Mucosa of rectum (tissue), 2 donors: ENCODE results near the gene GSTA5.

Source experiments
- H3K27ac ChIP-seq, 2 donors: one replicate each; pipeline ENCODE4 v1.7.0; 2013; ENCODE audit warnings: inconsistent platforms in 2 of 2, low read depth in 2 of 2, low read length in 2 of 2
- H3K27me3 ChIP-seq, 2 donors: one replicate each; pipeline ENCODE4 v1.7.0; 2013; ENCODE audit warnings: low read length in 2 of 2; ENCODE audit not compliant: control insufficient read depth in 2 of 2, insufficient read depth in 2 of 2
- H3K36me3 ChIP-seq, 2 donors: one replicate each; pipeline ENCODE4 v1.7.0; 2013; ENCODE audit warnings: low read length in 2 of 2; ENCODE audit not compliant: control insufficient read depth in 2 of 2, insufficient read depth in 2 of 2
- H3K4me1 ChIP-seq, 2 donors: one replicate each; pipeline ENCODE4 v1.7.0; 2013; ENCODE audit warnings: low read length in 2 of 2, mild to moderate bottlenecking in 1 of 2; ENCODE audit not compliant: control insufficient read depth in 2 of 2, insufficient read depth in 2 of 2
- H3K4me3 ChIP-seq, 2 donors: one replicate each; pipeline ENCODE4 v1.7.0; 2013; ENCODE audit warnings: low read length in 2 of 2
- H3K9ac ChIP-seq, 2 donors: one replicate each; pipeline ENCODE4 v1.7.0; 2013; ENCODE audit warnings: low read length in 2 of 2, low read depth in 1 of 2, mild to moderate bottlenecking in 1 of 2
- H3K9me3 ChIP-seq, 2 donors: one replicate each; pipeline ENCODE4 v1.7.0; 2013; ENCODE audit warnings: low read length in 2 of 2; ENCODE audit not compliant: control insufficient read depth in 2 of 2
- donor health status: healthy.
- donor health status: Normal muscosa, but diverticular disease.

The GSTA5 gene

GRCh38 chr6:52840763-52841585 lies at the start of gene GSTA5:
Gene GSTA5, minus strand, starts transcription at chr6:52840813.
- Histone ChIP-seq H3K4me1 (no peaks in the 10 kb centered on the region), H3K9me3 (no peaks in the 10 kb centered on the region), H3K4me3 (no peak within 1 kb of the TSS), H3K27me3 (no peaks in the 10 kb centered on the region), H3K27ac (no peak within 1 kb of the TSS), H3K9ac (no peak within 1 kb of the TSS), H3K36me3 (no peaks in the 10 kb centered on the region)

- Histone ChIP-seq H3K9me3 (no peaks in the 10 kb centered on the region), H3K9ac (no peak overlapping the region), H3K27ac (no peak overlapping the region), H3K27me3 (no peaks in the 10 kb centered on the region), H3K4me3 (no peak overlapping the region), H3K4me1 (no peaks in the 10 kb centered on the region), H3K36me3 (no peaks in the 10 kb centered on the region)
Measured at GRCh38 chr6:52890018-52890417, 49.4 kb upstream of the GSTA5 start.

DNA sequence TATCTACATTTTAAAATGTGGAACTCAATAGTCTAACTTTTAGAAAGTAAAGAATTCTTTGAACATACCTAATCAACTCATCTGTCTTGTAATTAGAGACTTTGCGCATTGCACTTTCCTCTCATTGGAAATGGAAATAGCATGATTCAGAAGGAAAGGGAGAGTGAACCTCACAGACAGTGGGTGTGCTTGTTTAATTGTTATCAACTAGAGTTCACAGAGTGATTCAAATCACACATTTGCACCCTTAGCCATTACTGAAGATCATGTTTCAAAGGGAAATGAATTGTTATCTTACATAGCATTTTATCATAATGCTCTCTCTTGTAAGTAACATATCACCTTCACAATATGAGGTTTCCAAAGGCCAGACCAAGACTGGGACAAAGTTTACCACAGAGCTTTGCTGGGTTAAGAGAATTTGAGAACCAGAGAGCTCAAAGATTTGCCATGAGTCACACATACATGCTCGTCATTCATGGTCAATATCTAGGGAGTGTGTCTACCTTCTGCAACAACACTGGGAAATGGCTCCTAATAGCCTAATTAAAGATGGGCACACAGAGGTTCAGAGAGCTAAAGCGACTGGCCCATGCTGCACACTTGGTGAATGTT lies 47.4 kb upstream of the GSTA5 start:
- Histone ChIP-seq H3K4me3 (no peak overlapping the region), H3K9ac (no peak overlapping the region), H3K27ac (no peak overlapping the region)

DNA sequence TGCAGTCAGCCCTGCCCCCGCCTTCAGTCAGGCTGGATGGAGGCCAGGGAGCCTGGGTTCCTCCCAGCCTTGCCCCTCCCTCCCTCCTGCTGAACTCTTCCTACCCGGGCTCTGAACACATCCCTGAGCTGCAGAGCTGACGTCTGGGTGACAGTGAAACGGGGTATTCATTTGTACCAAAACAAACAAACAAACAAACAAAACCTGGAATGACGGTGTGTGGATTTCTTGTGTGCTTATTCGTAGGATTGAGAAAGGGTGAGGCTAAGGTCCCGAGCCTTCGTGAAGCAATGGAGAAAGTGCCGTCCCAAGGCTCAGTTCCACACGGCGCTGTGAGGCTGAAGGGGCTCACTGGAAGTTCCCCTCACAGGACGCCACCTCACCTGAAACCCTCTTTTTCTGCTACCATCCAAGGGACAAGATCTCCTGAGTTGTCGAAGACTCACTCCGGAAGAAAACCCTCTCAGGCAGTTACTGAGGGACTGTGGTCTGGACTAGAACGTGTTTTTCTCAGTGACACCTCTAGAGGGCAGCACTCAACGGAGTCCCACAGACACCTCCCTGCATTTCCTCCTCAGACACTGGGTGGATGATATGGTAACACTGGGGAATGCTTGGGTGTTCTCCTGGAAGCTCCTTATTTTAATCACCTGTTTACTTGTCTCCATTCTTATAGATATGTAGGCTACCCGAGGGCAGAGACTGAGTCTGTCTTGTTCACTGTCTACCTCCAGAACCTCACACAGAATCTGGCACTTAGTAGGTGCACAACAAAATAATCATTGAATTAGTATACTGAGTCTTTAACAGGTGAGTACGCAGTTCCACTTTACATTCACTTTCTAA lies 41.6 kb upstream of the GSTA5 start:
- peak overlapping the region; percentile 78 to 81 for H3K9ac ChIP-seq
- no peaks in the 10 kb centered on the region for H3K27me3 ChIP-seq
- H3K36me3 ChIP-seq, result no peaks in the 10 kb centered on the region
- peak overlapping the region; percentile 80 to 86 for H3K4me3 ChIP-seq
- H3K9me3 ChIP-seq, result no peaks in the 10 kb centered on the region
- no peaks in the 10 kb centered on the region for H3K4me1 ChIP-seq
- peak overlapping the region; percentile 52 to 53 for H3K27ac ChIP-seq

More for the DNA sequence above, 47.4 kb upstream of the GSTA5 start:
- Histone ChIP-seq H3K27me3 (no peaks in the 10 kb centered on the region), H3K9me3 (no peaks in the 10 kb centered on the region), H3K36me3 (no peaks in the 10 kb centered on the region), H3K4me1 (no peaks in the 10 kb centered on the region)

DNA sequence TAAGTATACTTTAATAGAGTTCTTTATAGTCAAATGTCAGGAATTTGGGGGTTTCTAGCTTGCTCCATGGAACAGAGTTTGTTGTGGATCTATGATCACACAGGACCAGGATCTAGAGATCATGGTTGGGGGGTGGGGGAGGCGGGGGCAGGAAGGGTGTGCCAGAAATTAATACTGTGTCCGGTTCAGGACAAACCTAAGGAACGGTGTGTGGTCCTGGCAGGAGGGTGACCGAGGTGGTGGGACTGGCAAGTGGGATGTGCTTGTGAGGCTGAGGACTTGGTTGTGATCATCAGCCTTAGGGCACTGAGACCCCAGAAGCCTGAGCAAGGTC lies 41.0 kb upstream of the GSTA5 start:
- no peaks in the 10 kb centered on the region for H3K9me3 ChIP-seq
- H3K36me3 ChIP-seq, result no peaks in the 10 kb centered on the region
- peak overlapping the region in 1 of 2 donors; percentile 78 for H3K9ac ChIP-seq
- no peaks in the 10 kb centered on the region for H3K27me3 ChIP-seq
- H3K4me1 ChIP-seq, result no peaks in the 10 kb centered on the region
- peak overlapping the region; percentile 80 to 86 for H3K4me3 ChIP-seq
- H3K27ac ChIP-seq, result no peak overlapping the region

GRCh38 chr6:52877786-52878185 lies 37.2 kb upstream of the GSTA5 start:
- H3K36me3 ChIP-seq, result no peaks in the 10 kb centered on the region
- H3K4me1 ChIP-seq, result no peaks in the 10 kb centered on the region
- no peak overlapping the region for H3K9ac ChIP-seq
- H3K4me3 ChIP-seq, result no peak overlapping the region
- no peak overlapping the region for H3K27ac ChIP-seq
- no peaks in the 10 kb centered on the region for H3K9me3 ChIP-seq
- H3K27me3 ChIP-seq, result no peaks in the 10 kb centered on the region

DNA sequence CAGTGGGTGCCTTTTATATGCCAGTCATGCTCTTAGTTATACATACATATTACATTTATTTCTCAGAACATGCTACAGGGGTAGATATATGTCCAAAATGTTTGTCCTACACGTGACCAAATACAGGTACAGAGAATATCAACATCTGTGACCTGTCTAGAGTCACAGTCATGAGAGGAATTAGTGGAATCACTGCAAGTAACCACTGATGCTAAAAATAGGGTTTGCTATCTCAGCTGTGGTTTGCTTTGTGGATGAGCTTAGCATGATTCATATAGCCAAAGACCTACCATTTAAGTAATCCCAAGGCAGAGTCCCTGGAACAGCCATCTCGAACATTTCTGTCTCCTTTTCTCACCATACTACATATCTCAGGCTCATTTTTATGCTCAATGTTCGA lies 36.6 kb upstream of the GSTA5 start:
- H3K9ac ChIP-seq, result no peak overlapping the region
- H3K4me1 ChIP-seq, result no peaks in the 10 kb centered on the region
- no peak overlapping the region for H3K4me3 ChIP-seq
- no peak overlapping the region for H3K27ac ChIP-seq
- no peaks in the 10 kb centered on the region for H3K9me3 ChIP-seq
- H3K27me3 ChIP-seq, result no peaks in the 10 kb centered on the region
- H3K36me3 ChIP-seq, result no peaks in the 10 kb centered on the region

DNA sequence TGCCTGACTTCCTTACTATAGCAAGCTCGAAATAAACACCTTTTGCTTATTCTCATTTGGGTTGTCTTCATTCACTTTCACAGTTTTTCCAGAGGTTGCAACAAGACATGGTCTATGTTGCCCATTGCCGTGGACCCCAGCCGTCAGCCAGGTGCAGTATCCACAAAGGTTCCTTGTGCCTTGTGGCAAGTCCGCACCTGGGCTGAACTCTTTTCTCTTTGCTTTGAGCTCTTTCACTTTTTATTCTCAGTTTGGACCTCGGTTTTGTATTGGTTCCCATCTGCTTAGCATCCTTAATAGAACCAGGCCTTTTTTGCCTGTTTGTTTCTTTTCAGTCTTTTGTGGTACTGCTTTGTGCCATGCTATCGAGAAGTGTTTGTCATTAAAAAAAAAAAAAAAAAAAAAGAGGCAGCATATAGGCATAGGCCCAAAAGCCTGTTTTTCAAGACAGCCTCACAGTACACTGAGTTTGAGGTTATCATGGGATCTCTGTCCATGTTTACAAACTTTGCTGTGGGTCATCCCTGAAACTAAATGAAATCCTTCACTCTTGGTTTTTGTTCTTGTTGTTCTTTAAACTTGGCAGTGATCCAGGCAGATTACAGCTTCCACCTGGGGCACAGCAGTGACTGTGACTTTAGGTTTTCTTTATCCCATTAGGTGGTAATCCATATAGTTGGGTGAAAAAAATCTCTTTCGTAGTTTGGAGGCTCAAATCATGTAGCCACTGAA lies 35.6 kb upstream of the GSTA5 start:
- Histone ChIP-seq H3K4me1 (peaks cover 0 to 3% of the 10 kb centered on the region in 2 donors), H3K27ac (no peak overlapping the region), H3K27me3 (no peaks in the 10 kb centered on the region), H3K9ac (no peak overlapping the region), H3K9me3 (no peaks in the 10 kb centered on the region), H3K36me3 (no peaks in the 10 kb centered on the region), H3K4me3 (no peak overlapping the region)

GRCh38 chr6:52872031-52872430 lies 31.4 kb upstream of the GSTA5 start:
- H3K9me3 ChIP-seq, result no peaks in the 10 kb centered on the region
- no peak overlapping the region for H3K9ac ChIP-seq
- no peak overlapping the region for H3K4me3 ChIP-seq
- no peak overlapping the region for H3K27ac ChIP-seq
- no peaks in the 10 kb centered on the region for H3K27me3 ChIP-seq
- peaks cover 0 to 3% of the 10 kb centered on the region in 2 donors for H3K4me1 ChIP-seq
- H3K36me3 ChIP-seq, result no peaks in the 10 kb centered on the region
